NCI-H2227 treated with DMSO at 0.1 percent for 48 hours (cell line): ENCODE measurements around the gene FAM186B.

ENCODE experiments used
- DNase-seq: peaks from one replicate; lab custom pipeline; 2025; lab: John Stamatoyannopoulos, UW

FAM186B gene

DNA sequence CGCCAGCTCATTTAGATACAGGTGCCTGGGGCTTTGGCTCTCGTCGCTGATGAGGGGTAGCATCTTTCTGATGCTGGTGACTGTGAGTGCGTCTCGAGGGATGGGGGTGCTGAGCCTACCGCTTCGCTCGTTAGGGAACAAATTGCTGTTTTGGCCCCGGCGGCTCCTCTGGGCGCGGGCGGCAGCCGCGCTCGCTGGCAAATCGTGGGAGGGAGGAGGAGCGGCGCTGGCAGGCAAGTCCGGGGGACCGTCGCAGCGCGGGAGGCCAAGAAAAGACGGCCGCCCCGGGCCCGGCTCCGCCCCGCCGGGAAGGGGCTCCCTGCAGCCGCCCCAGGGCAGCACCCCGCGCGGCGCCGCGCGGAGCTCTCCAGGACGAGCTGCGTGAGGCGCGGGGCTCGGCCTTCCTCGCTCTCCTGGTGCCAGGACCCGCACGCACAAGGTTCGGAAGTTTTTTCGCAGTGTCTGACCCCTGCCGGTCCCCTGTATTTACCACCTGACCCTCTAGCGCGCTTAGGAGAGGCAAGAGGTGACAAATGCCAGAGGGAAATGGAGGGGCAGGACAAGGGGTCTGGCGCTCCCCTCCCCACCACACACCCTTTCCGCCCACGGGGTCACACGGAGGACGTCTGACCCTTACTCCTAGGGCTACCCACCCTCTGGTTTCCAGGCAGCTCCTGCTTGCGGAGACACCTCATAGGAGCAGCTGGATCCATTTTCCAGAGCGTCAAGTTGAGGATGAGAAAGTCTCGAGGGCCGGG is 67.5 kb downstream of the FAM186B start:
- no peak for DNase-seq
